Kidney epithelial cell (primary cell): ENCODE measurements around the gene NUMBL. TPM values are rescaled to one million over a fixed set of nuclear protein-coding genes. Genes with fewer than 3 reads are reported as not detected.
A peak's percentile ranks its signal among the peaks of the same experiment; 100 is the strongest.

ENCODE experiments used
- DNase-seq: peaks from one replicate; pipeline ENCODE4 v3.0.0-alpha.2; 2010; ENCODE audit warnings: low read depth
- H3K27me3 ChIP-seq: 2 replicates; pipeline ENCODE4 v1.6.0; 2011; ENCODE audit warnings: low read length; ENCODE audit not compliant: control insufficient read depth, insufficient read depth
- H3K36me3 ChIP-seq: 2 replicates; pipeline ENCODE4 v1.5.1; 2011; ENCODE audit warnings: low read length; ENCODE audit not compliant: control insufficient read depth, insufficient read depth
- H3K4me3 ChIP-seq: 2 replicates; pipeline ENCODE4 v1.5.1; 2011; ENCODE audit warnings: low read depth, mild to moderate bottlenecking, control low read depth, low read length
- CTCF ChIP-seq: IDR thresholded peaks from 2 replicates; pipeline ENCODE4 v1.5.1; 2011; ENCODE audit warnings: mild to moderate bottlenecking, moderate library complexity, low read length, control low read depth, inconsistent platforms; ENCODE audit not compliant: insufficient read depth, poor library complexity, severe bottlenecking
- total RNA-seq: library from RNA; depleted of rRNA; stranded (reverse); fragments of >200 nt; gene quantifications from 2 replicates; pipeline ENCODE4 v1.2.3, GENCODE V29; 2015

The NUMBL gene
- total RNA-seq, 1 donor from 2014 or later, result 20.0 TPM

- TF ChIP-seq CTCF, result no peak
- H3K36me3 ChIP-seq, result peaks cover 3% of the 10 kb centered on the region
- H3K4me3 ChIP-seq, result peak overlapping the region; percentile 70
- H3K27me3 ChIP-seq, result no peaks in the 10 kb centered on the region
- no peak for DNase-seq
Measured at GRCh38 chr19:40689339-40690049, 957 bp downstream of the NUMBL start.

- peaks cover 2% of the 10 kb centered on the region for H3K36me3 ChIP-seq
- no peak for TF ChIP-seq CTCF
- no peak for DNase-seq
- H3K4me3 ChIP-seq, result peak overlapping the region; percentile 70
- H3K27me3 ChIP-seq, result no peaks in the 10 kb centered on the region
Measured at GRCh38 chr19:40688987-40689338, 1.5 kb downstream of the NUMBL start.

DNA sequence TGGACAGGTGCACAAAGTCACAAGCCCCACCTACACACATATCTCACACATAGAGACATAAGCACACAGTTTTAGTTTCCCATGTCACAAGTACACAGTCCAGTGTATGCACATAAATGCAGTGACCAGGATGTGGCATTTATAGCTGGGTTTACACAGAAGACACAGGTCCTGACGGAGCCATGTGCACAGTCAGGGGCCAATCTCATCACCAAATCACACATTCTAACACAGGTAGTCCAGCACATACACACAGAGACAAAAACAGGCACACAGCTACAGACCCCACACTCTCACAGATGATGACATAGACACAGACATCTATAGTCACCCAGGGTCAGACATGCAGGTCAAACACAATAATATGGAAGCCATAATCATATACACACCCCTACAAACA is 2.1 kb downstream of the NUMBL start:
- Histone ChIP-seq H3K27me3 (no peaks in the 10 kb centered on the region), H3K36me3 (peaks cover 2% of the 10 kb centered on the region), H3K4me3 (no peak overlapping the region)
- TF ChIP-seq CTCF, result no peak
- no peak for DNase-seq

DNA sequence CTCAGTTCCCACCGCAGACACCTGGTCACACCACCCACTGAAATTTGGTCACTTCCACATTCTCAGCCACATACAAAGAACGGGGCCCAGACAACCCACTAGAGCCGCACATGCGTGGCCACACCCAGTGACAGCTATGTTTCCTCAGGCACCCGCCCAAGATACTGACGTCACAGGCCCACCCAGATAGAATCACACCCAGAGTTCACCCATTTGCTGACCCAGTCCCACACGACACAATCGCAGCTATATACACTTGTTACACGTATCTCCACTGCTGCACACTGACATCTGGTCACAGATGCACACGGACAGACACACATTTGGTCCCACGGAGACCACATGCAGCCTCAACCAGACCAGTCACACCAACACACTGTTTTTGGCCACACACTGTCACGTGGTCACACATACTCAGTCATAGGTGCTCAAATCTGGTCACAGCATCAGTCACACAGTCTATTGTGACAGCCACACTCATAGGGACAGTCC is 2.9 kb downstream of the NUMBL start:
- no peak for TF ChIP-seq CTCF
- peaks cover 2% of the 10 kb centered on the region for H3K36me3 ChIP-seq
- H3K27me3 ChIP-seq, result no peaks in the 10 kb centered on the region
- no peak for DNase-seq
- H3K4me3 ChIP-seq, result no peak overlapping the region

GRCh38 chr19:40686882-40687524 is 3.4 kb downstream of the NUMBL start:
- no peaks in the 10 kb centered on the region for H3K27me3 ChIP-seq
- H3K36me3 ChIP-seq, result peaks cover 2% of the 10 kb centered on the region
- TF ChIP-seq CTCF, result no peak
- H3K4me3 ChIP-seq, result no peak overlapping the region
- DNase-seq, result no peak
